ENCODE data around the gene DLD.
A peak's percentile ranks its signal among the peaks of the same experiment; 100 is the strongest.
"Not testable (repeated sequence)": the region's sequence is repeated elsewhere in the genome, so short reads cannot be mapped to it uniquely, and the experiment has no call there.

The DLD gene

GRCh38 chr7:107917763-107918651, 27.0 kb downstream of the DLD start:
- DNase-seq: no peak

- DNase-seq: no peak
Observed at GRCh38 chr7:107918948-107919347, 28.0 kb downstream of the DLD start.

GRCh38 chr7:107920048-107920772, 29.2 kb downstream of the DLD start:
- peak; percentile 58 for DNase-seq

GRCh38 chr7:107921826-107922225, 30.8 kb downstream of the DLD start:
- not testable (repeated sequence) for DNase-seq

- no peak for DNase-seq
Observed at GRCh38 chr7:107922886-107923285, 31.9 kb downstream of the DLD start.

GRCh38 chr7:107924841-107925504, 34.0 kb downstream of the DLD start:
- DNase-seq: no peak

- no peak for DNase-seq
Observed at GRCh38 chr7:107926481-107926880, 35.5 kb downstream of the DLD start.

GRCh38 chr7:107931740-107932515, 40.9 kb downstream of the DLD start:
- no peak for DNase-seq

GRCh38 chr7:107932805-107933204, 41.8 kb downstream of the DLD start:
- DNase-seq: no peak

- no peak for DNase-seq
Observed at GRCh38 chr7:107933386-107934013, 42.5 kb downstream of the DLD start.

GRCh38 chr7:107934991-107935770, 44.2 kb downstream of the DLD start:
- DNase-seq: no peak

GRCh38 chr7:107936312-107936711, 45.3 kb downstream of the DLD start:
- DNase-seq: no peak

- peak; percentile 18 for DNase-seq
Observed at GRCh38 chr7:107937531-107937930, 46.5 kb downstream of the DLD start.

- DNase-seq: no peak
Observed at GRCh38 chr7:107938456-107939250, 47.7 kb downstream of the DLD start.

- DNase-seq: no peak
Observed at GRCh38 chr7:107939573-107940489, 48.8 kb downstream of the DLD start.

- DNase-seq: no peak
Observed at GRCh38 chr7:107940951-107941350, 50.0 kb downstream of the DLD start.

GRCh38 chr7:107943018-107943417, 52.0 kb downstream of the DLD start:
- DNase-seq: no peak

- DNase-seq: no peak
Observed at GRCh38 chr7:107944411-107945169, 53.6 kb downstream of the DLD start.

- peak; percentile 95 for DNase-seq
Observed at GRCh38 chr7:107945332-107945731, 54.3 kb downstream of the DLD start.

Data from NCI-H69 (cell line).